GM18520 (cell line): ENCODE data around the gene TMEM8B.

Experiments used
- ATAC-seq: cut with Tn5 transposase; IDR thresholded peaks from one replicate; pipeline ENCODE4 v1.9.1; 2021; ENCODE audit not compliant: unreplicated experiment

The TMEM8B gene

GRCh38 chr9:35810122-35810521 lies 18.9 kb upstream of the TMEM8B start:
- ATAC-seq = no peak

GRCh38 chr9:35811381-35812024 lies 17.5 kb upstream of the TMEM8B start:
- no peak for ATAC-seq

GRCh38 chr9:35812025-35812602 lies 16.9 kb upstream of the TMEM8B start, which contains the start of gene SPAG8:
SPAG8 (minus strand) TSS chr9:35812262; CDS start chr9:35812147, 115 bp downstream.
- ATAC-seq = peak; percentile 63

GRCh38 chr9:35813434-35814105 lies 15.5 kb upstream of the TMEM8B start:
- ATAC-seq = no peak

GRCh38 chr9:35814106-35814840 lies 14.8 kb upstream of the TMEM8B start:
- ATAC-seq = peak; percentile 8

GRCh38 chr9:35814841-35815543 lies 14.0 kb upstream of the TMEM8B start, which contains the start of gene HINT2:
HINT2 (minus strand) TSS chr9:35815042; CDS start chr9:35814979, 63 bp downstream.
- peak; percentile 62 for ATAC-seq

GRCh38 chr9:35816708-35817107 lies 12.3 kb upstream of the TMEM8B start:
- ATAC-seq = no peak

- no peak for ATAC-seq
Measured at GRCh38 chr9:35818341-35818740, 10.7 kb upstream of the TMEM8B start.

GRCh38 chr9:35820076-35820475 lies 9.0 kb upstream of the TMEM8B start:
- no peak for ATAC-seq

- no peak for ATAC-seq
Measured at GRCh38 chr9:35822926-35823325, 6.1 kb upstream of the TMEM8B start.

GRCh38 chr9:35826071-35826701 lies 2.8 kb upstream of the TMEM8B start:
- ATAC-seq = peak; percentile 44

- no peak for ATAC-seq
Measured at GRCh38 chr9:35827486-35827885, 1.5 kb upstream of the TMEM8B start.

GRCh38 chr9:35828716-35829083 lies 328 bp upstream of the TMEM8B start, which contains the start of gene FAM221B:
FAM221B (minus strand) TSS chr9:35828732; CDS start chr9:35826161, 2,571 bp downstream.
- no peak for ATAC-seq

- no peak for ATAC-seq
Measured at GRCh38 chr9:35829764-35830096, 702 bp downstream of the TMEM8B start.

- no peak for ATAC-seq
Measured at GRCh38 chr9:35831040-35831439, 2.0 kb downstream of the TMEM8B start.

GRCh38 chr9:35832814-35833213 lies 3.8 kb downstream of the TMEM8B start:
- ATAC-seq = no peak

GRCh38 chr9:35834260-35835215 lies 5.5 kb downstream of the TMEM8B start:
- no peak for ATAC-seq

- ATAC-seq = no peak
Measured at GRCh38 chr9:35835216-35835632, 6.2 kb downstream of the TMEM8B start.

GRCh38 chr9:35835766-35836165 lies 6.7 kb downstream of the TMEM8B start:
- no peak for ATAC-seq
